HG03159 (cell line): ENCODE measurements around the gene HOXA3.

ENCODE experiments used
- ATAC-seq: cut with Tn5 transposase; IDR thresholded peaks from one replicate; pipeline ENCODE4 v1.9.1; 2021; ENCODE audit warnings: mild to moderate bottlenecking, moderate library complexity; ENCODE audit not compliant: unreplicated experiment

Gene HOXA3

DNA sequence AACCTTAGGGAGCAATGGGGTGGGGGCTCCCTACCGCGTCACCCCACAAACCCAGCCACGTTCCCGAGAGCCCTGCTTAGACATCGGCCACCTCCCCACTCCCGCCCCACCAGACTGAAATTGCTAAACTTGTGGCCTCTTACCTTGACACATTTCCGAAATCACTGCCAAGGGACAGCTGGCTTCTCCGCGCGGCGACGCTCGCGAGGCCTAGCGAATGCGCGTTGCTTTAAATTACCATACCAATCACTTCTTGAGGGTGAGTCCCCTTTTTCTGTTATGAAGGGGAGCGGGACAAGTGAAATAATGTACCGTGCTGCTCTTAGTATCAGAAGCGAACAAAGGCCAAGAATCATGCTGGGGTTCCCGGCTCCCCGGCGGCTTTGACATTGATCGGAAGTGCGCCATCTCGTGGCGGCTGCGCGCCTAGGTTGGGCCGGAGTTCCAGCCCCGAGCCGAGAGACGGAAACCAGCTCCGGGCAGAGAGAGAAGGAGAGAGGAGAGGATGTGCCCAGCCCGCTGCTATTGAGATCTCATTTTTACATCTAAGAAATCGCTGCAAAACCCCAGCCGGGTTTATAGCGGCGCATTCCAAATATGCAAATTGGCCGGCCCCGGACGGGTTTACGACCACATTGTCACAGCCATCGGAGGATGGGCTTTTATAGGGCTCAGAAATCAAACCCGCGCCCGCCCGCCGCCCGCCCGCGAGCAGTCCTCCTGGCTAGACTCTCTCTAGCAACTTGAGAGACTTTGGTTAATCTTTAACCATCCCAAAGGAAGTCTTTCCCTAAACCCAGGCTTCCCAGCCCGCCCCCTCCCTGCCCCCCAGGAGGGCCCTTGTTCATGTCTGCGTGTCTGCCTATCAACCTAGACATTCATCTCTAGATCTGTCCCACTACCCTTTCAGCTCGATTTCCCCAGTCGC is 27.4 kb upstream of the HOXA3 start:
- ATAC-seq: no peak

DNA sequence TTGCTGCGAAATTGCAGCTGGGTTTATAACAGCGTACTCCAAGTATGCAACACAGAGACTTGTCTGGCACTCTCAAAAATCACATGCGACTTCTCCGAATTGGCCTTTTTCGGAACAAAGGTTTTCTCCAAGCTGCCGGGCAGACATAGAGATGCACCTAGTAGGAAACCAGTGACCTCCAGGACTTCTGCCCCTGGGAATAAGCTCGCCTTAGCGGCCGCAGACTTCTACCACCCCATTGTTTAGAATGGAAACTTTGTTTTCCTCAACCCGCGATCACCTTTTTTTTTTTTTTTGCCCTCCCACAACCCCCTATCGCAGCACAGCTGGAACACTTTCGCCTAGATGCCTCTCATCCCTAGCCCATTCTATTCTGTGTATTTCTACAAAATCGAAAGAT is 26.6 kb upstream of the HOXA3 start:
- no peak for ATAC-seq

DNA sequence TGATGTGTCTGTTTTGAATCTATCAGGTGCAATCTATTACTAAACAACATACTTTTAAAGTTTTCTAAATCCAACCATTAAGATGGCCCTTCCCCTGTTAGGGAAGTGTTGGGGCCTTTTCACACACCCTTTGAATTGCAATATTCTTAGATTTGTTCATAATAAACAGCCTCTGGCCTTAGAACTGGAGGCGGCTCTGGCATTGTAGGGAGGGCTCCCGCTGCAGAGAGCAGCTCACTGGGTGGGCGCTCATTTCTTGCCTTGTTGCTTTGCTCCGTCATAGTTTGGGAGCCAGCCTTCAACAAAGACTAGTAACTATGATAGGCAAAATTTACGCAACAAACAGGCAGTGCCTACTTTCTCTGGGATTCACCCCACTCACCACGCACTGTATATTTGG is 26.0 kb upstream of the HOXA3 start:
- no peak for ATAC-seq

DNA sequence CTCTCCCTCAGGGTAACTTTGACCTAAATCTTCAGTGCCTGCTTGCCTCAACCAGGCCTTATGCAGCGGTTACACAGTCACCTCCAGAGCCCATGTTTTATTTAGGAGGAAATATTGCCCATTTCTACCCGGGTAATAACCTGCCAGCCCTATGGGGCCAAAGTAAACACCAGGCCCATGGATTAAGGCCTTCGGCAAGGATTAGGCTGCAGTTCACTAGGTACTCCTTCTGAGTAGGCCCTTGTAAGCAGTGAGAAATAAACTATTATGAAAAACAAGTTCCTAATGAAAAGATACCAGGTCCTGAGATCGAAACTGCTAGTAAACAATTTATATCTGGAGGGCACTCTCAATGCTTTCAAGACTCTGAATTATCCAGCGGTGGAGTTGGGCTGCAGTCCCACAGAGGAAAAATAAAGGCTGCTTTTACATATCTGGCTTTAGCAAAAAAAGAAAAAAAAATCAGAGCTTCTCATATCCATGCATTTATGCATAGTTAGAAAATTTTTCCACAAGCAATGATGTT is 25.5 kb upstream of the HOXA3 start:
- no peak for ATAC-seq

DNA sequence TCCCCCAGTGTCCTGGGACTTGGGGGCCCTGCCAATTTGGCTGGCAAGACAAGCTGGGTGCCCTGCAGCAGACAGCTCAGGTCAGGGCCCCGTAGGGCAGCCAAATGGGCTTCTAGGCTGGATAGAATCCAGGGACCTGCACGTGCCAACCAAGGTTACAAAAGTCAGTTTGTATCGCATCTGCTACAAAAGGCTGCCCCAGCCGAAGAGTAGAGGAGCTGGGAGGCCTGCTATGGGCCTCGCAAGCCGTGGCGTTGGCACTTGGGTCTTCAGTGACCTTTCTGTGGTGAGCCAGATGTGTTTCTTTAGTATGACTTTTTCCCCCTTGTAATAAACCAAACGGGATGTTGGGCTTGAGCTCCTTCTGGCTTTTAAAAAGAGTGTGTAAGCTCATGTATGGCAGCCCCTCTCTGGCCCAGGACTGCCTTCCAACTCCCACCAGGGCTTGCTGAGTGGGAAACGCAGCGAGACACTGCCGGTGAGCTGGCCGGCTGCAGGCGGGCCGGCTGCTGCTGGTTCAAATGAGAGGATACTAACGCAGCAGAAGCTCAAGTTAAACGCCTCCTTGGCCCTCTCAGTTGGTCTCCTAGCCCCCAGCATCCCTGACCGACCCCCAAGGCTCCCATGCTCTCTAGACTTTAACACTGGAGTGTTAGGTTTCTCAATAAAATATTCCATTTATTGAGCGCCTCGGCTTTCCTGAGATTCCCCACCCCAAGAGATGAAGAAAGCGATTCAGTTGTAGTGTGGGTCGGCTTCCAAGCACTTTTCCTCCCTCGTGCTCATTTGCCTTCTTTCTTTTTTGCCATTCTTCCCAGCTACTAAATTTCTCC is 24.8 kb upstream of the HOXA3 start:
- ATAC-seq: no peak

DNA sequence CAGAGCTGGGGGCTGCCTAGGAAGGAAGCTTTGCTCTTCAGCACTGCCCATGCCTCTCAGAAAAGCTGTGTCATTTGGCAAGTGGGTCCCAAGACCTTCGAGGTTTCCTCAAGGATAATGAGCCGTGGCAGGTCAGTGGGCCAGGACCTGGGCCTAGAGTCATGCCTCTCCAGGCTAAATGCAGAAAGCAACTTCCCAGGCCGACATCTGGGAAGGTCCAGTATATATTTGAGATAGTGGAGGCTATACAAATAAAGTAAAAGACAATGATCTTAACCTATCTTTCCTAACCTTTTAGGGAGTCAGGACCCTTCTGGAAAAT is 24.1 kb upstream of the HOXA3 start:
- ATAC-seq: no peak

DNA sequence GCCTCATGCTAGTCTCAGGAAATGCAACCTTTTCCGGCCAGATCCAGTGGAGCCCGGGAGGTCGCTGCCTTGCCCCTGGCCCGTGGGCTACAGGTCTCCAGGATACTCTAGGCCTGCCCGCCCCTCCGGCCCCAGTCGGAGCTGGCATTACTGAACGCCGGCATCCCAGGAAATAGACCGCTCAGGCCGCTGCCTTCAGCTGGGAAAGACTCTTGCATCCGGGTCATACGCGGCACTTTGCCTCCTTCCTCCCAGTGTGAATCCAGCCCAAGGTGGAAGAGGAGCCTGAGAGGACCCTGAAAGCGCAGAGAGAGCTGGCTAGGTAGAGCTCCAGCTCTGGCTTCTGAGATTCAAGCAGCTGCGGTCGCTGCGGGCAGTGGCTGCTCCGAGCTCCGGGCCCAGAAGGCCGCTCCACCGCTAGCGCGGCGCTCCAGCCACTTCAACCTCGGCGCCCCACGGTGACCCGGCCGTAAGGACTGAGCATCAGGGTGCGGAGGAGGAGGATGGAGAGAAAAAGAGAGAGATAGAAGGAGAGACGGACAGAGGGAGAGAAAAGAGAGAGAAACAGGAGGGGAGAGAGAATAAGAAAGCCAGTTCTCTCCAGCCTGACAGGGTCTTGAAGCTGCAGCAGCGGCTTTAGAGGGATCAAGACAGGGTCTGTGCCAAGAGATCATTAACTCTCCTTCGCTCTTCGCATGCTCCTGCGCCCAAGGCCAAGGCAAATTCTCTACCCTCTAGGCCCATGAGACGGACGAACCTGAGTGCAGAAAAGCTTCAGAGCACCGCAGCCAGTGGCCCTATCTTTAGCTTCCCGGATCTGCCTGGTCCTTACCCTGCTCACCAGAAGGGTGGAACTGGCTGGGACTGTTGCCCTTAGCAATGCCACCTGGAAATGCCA is 23.5 kb upstream of the HOXA3 start:
- ATAC-seq: no peak

DNA sequence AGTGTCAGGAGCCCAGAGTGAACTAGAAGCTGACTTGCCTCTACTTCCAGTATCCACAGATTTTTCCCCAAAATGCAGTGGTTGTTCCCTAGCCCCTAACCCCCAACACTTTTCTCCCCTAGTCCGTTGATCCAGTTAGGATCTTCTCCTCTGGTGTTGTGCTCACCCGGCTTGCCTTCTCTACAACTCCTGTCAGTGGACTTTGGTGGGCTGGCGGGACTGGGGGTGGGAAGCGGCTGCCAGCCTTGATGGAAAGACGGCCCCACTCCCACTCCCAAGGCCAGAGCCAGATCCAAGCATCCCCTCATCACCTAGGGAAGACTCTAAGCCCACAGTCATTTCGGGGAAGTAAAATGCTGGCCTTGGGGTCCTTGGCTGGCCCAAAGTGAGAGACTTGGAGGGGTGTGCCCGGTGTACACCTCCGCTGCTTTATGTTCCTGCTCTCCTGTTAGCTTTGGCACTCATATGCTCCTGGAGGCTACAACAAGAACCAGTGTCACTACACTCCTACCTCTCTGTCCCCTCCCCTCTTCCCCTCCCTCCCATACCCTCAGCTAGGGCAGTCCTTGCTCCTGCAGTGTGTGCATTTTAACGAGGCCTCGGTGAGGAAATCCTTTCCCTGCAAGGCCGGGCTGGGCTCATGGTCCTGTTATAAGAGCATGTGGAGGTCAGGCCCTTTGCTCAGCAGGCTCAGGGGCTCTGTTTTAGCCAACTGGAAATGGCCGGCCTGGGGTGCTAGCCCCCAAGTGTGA is 22.7 kb upstream of the HOXA3 start:
- ATAC-seq: no peak

DNA sequence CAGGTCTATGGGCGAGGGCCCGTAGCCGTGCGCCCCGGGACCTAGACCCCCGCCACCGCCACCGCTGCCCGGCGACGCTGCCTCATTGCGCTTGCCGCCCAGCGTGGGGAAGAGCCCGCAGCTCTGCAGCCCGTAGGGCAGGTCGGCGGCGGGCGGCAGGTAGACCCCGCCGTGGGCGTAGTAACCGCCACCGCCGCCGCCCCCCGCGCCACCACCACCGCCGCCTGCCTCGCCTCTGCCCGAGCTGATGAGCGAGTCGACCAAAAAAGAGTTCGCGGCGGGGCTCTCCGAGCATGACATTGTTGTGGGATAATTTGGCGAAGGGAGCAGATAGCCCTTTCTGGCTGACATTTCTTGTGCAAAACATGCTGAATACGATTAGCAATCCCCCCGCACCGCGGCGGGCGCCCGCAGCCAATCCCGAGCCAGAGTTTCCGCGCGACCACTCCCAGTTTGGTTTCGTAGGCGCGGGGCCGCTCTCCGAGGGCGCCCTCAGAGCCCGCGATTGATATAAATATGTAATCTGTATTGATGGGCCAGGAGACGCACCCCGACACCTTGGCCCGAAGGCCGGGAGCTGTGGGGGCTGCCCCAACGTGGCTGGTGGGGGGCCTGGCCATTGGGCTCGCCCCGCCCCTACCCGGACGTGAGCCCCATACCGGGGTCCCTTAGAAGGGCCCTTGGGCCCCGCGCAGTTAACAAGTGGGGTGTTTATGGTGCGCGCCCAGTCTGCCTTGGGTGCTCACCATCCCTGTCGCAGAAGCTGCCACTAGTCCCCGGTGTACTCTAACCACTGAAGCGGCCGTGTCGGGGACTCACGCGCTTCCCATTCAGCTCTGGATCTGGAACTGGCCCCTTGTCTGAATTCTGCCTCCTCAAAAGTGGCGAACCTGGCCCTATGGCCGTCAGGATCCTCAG is 21.8 kb upstream of the HOXA3 start, which contains the start of gene HOXA10:
TSS of gene HOXA10 (minus strand) at position 365 of the 918 bp plus-strand sequence. CDS start at position 351, 14 bp downstream.
- ATAC-seq: no peak

DNA sequence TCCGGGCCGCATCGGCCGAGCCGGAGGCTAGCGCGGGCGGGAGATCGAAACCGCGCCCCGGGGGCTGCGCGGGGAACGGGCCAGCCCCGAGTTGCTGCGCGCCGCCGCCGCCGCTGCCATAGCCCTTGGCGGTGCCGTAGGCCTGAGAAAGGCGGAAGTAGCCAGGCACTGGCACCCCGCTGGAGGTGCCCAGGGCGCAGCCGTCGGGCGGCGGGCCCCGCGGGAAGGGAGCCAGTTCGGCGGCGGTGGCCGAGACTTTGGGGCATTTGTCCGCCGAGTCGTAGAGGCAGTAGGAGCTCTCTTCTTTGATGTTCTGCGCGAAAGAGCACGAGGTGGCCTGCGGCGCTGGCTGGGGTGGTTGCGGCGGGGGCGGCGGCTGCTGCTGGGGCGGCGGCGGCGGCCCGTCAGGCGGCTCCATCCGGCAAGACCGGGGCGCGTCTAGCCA is 21.1 kb upstream of the HOXA3 start:
- ATAC-seq: no peak

DNA sequence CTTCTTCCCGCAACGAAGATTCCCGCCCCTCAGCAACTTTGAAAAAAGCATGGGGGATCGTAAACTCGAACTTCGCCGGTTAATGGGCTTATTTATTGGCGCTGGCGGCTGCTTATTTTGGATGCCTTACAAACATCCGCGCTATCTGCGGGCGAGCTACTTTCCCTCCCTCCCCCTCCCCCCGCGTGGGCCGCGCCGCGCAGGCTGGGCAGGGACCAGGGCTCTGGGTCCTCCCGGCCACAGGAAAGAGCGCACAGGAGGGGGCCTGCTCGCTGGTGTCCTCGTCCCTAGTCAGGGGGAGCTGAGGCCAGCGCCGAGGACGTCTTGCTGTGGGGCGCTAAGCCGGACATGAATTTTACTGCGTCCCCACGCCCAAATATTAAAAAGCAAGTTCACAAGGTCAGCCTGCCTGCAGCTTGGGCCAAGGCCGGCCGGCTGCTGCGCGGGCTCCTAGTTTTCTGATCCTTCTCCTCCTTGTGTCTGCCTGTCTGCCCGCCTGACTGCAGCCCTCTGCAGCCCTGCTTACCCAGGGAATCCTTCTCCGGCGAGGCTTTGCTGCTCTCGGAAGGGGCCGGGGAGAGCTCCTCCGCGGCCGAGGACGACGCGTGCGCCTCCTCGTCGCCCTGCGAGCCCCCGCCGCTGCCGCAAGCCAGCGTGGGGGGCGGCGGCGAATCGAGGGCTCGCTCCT is 20.6 kb upstream of the HOXA3 start:
- no peak for ATAC-seq

DNA sequence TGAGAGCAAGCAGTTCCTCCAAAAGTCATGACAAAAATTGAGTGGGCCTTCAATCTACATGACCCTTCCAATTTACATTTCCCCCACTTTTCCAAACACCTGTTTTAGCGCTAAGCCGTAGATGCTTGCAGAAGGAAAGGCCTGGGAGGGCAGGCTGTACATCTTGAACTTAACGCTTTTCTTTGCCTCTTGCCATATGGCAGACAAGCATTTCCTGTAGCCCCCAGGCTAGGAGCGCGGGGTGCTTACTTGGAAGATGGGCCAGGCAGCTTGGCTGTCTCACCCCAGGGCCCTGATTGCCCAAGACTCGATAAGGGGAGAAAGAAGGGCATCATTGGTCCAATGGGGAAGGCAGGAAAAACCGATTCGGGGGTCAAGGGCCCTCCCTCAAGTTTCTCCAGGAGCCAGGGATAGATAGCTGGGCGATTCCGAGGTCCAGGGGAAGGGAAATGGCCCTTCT is 20.0 kb upstream of the HOXA3 start:
- no peak for ATAC-seq

DNA sequence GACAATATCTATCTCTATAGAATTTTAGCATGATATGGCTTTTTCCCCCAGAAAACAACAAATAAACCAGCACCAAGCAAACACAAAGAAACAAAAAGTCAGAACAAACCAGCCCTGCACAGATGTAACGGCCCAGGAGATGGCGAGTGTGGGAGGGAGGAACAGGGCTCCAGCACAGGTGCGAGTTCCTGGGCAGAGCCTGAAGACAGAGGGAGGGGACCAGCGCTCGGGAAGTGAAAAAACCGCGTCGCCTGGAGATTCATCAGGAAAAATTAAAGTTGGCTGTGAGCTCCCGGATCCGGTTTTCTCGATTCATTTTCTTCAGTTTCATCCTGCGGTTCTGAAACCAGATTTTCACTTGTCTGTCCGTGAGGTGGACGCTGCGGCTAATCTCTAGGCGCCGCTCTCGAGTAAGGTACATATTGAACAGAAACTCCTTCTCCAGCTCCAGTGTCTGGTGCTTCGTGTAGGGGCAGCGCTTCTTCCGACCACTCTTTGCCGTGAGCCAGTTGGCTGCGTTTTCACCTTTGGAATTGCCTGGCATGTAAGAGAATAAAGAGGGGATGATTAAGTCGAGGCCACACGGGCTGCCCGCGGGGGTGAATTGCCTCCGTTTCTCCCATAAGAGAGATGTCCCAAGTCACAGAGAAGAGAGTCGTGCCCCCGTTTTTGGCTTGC is 19.4 kb upstream of the HOXA3 start:
- no peak for ATAC-seq

DNA sequence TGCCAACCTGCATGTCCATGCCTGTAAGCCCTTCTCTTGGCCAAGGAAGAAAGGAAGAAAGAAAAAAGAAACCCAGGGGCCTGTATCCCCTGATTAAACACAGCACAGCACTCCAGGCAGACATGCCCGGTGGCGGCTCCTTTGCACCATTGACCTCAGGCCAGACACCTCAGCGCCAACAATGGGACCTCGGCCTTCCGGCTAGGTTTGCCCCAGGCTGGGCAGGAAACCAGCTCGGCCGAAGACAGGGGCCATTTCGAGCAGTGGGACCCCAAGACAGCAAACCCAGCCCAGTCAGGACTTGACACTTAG is 18.9 kb upstream of the HOXA3 start:
- ATAC-seq: no peak

DNA sequence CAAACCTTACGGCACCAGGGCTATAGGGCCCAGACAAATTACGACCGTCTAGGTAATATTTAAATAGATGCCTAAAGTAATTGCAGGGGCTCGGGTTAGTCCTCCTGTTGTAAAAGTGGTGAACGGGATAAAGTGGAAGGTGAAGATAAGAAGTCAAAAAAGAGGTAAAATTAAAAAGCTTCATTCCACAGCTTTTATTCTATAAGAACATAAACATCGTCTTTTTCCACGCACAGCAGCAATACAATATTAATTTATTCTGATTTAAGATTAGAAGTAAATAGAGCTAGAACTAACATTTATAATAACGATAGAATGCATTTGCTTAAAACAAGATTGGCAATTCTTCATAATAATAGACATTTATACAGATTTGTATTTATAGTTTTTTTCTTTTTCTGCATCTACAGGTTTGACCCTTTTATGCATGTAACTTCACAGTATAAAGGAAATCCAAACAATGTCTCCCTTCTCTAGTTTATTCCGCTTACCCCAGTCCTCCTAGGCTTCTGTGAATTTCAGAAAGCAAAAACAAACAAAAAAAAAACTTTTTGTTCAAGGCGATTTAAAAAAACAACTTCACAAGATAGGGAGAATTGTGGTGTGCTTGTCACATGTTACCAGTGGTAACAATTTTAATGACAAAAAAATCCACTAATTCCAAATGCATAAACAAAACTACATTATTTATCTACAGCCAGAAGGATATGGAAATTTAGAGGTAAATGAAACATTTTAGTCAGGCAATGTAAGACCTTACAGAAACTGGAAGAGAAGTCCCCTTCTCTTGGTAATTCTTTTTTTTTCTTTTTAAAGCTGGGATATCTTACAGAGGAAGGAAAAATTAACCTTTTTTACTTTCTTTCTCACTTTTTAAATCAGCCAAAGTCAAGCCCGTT is 18.3 kb upstream of the HOXA3 start:
- ATAC-seq: no peak

DNA sequence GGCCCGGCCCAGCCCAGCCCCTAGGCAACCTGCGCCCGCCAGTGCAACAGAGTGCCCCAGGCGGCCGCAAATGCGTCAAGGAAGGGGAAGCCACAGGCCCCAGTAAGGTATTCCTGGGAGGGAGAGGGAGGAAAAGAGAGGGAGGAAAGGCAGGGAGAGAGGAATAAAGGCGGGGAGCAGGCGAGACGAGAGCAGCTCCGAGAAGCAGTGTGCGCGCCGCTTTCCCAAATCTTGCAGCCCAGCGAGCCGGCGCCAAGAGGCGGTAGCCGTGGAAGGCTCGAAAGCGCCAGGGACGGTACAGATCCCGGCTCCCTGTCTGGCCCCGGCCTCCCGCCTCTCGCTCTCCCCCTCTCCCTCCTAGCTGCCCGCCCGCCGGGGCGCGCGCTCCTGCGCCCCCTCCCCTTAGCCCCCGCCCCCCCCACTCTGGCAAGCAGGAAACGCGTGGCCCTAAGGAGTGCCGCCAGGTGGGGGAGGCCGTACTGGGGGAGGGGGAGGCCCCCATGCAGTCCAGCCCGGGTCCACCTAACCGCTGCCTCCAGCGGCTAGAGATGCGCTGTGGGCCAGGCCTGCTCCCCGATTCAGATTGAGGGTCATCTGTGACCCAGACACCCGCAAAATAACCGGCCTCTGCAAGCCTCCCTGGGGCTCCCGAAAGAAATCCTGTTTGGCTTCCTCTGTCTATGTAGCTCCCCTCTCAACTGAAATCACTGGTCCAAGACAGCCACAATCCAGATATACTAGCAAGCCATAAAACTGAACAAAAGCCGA is 17.5 kb upstream of the HOXA3 start:
- ATAC-seq: no peak
